ENCODE measurements around the gene POM121. TPM values are rescaled to one million over a fixed set of nuclear protein-coding genes. Genes with fewer than 3 reads are reported as not detected.
"Not testable (repeated sequence)": the region's sequence is repeated elsewhere in the genome, so short reads cannot be mapped to it uniquely, and the experiment has no call there.

POM121 gene
- polyA plus RNA-seq, 4 donors, result 37.3 to 46.5 (median 44.4) TPM

DNA sequence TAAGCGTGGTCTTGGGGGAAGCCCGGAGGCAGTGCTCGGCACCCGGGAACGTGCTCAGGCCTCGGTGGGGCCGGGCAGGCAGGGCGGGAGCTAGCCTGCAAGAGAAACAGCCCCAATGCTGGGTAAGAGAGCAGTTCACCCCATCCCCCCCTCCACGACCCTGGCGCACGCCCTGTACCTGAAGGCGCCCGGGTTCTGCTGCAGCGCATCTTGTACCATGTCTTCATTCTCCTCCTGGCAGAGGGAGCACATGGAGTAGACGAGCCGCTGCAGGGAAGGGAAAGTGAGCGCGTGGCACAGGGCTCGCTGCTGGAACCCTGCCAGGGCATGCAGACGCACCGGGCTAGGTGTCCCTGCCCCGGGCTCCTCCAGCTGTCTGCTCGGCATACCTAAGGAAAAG lies 23.8 kb downstream of the POM121 start:
- DNase-seq (ENCODE audit: low read depth in 4 of 4, low spot score in 3 of 4), result not testable (repeated sequence)

GRCh38 chr7:72949276-72949675 lies 24.4 kb downstream of the POM121 start:
- DNase-seq (ENCODE audit: low read depth in 4 of 4, low spot score in 3 of 4), result not testable (repeated sequence)

DNA sequence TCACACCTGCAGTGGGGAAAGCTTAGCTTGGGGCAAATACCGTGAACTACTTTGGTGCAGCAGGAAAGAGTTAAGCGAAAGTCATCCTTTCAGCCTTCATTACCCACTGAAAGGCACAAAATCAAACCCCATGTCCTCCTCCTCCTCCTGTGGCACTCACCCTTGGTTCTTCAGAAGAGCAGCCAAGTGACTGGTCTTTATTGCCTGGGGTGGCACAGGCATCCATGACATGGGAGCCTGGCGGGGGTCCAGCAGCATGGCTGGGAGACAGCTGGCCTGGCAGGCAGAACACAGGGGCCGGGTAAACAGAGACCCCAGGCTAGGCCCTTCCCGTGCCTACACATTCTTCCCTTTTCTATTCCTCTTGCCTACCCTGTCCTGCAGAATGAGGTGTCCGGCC lies 24.8 kb downstream of the POM121 start:
- not testable (repeated sequence) for DNase-seq (ENCODE audit: low read depth in 4 of 4, low spot score in 3 of 4)

- not testable (repeated sequence) for DNase-seq (ENCODE audit: low read depth in 4 of 4, low spot score in 3 of 4)
Measured at GRCh38 chr7:72950432-72950831, 25.5 kb downstream of the POM121 start.

DNA sequence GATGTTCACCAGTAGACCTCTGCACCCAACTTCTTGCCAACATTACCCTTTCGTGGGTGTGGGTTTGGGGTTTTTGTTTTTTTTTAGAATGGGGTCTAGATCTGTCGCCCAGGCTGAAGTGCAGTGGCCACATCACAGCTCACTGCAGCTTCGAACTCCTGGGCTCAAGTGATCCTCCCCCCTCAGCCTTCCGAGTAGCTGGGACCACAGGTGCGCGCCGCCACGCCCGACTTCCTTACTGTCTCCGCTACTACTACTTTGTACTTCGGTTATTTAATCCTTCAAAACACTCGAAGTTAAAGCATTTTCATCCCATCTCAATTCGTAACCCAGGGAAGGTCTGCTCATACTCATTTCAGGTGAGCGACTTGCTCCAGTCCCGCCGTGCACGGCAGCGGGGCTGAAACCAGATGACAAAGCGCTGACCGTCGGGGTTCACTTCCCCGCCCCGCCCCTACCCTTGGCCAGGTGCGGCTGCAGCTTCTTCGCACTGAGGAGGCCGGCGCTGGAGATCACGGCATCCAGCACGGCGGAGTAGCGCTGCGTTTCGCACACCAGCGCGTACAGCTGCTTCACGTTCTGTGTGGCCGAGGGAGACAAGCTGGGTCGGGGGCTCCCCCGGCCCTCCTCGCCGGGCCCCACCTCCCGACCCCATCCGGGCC lies 29.1 kb downstream of the POM121 start:
- not testable (repeated sequence) for DNase-seq (ENCODE audit: low read depth in 4 of 4, low spot score in 3 of 4)

- not testable (repeated sequence) for DNase-seq (ENCODE audit: low read depth in 4 of 4, low spot score in 3 of 4)
Measured at GRCh38 chr7:72954563-72955198, 29.8 kb downstream of the POM121 start.

- not testable (repeated sequence) for DNase-seq (ENCODE audit: low read depth in 4 of 4, low spot score in 3 of 4)
Measured at GRCh38 chr7:72960029-72960428, 35.1 kb downstream of the POM121 start.

GRCh38 chr7:72960626-72961345 lies 35.9 kb downstream of the POM121 start:
- not testable (repeated sequence) for DNase-seq (ENCODE audit: low read depth in 4 of 4, low spot score in 3 of 4)

- not testable (repeated sequence) for DNase-seq (ENCODE audit: low read depth in 4 of 4, low spot score in 3 of 4)
Measured at GRCh38 chr7:72961346-72961650, 36.4 kb downstream of the POM121 start.

DNA sequence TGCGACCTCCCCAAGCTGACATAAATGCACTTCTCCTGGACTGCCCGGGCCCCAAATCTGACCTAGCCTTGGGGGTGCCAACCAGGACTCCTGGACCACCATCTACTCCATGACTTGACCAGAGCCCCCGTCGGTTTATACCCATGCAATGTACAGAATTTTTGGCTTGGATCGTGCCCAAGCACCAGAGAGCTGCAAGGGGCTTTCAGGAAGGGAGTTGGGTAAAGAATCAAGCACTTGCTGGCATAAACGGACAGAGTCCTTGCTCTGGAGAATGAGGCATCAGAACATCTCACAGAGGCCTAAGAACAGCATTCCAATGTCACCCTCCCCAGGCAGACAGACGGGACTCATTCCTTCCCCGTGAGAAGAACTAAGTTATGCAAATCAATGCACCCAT lies 38.2 kb downstream of the POM121 start:
- not testable (repeated sequence) for DNase-seq (ENCODE audit: low read depth in 4 of 4, low spot score in 3 of 4)

DNA sequence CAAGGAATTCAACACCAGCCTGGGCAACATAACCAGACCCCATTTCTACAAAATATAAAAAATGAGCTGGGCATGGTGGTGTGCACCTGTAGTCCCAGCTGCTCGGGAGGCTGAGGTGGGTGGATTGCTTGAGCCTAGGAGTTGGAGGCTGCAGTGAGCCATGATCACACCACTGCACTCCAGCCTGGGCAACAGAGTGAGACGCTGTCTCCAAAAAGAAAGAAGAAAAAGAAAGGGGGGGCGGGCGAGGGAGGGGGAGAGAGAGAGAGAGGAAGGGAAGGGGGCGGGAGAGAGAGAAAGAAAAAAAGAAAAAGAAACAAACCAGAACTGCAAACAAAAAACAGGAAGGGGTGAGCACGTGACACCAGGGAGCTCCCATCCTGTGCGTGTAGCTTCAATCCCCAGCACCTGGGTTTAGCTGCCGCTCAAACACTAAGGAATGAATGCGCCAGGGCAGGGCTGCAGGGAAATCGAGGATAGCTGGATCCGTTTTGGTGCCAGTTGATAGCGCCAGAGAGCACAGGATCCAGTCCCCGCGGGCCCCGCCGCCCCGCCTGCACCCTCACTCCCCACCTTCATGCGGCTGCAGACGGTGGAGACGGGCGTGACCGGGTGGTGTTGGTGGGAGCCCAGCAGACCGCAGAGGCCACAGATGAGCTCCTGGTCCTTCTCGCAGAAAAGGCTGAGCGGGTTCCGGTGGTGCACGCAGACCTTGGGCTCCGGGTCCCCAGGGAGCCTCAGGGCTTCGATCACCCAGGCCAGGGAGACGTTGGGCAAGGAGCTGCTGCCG lies 40.5 kb downstream of the POM121 start:
- DNase-seq (ENCODE audit: low read depth in 4 of 4, low spot score in 3 of 4), result not testable (repeated sequence)

DNA sequence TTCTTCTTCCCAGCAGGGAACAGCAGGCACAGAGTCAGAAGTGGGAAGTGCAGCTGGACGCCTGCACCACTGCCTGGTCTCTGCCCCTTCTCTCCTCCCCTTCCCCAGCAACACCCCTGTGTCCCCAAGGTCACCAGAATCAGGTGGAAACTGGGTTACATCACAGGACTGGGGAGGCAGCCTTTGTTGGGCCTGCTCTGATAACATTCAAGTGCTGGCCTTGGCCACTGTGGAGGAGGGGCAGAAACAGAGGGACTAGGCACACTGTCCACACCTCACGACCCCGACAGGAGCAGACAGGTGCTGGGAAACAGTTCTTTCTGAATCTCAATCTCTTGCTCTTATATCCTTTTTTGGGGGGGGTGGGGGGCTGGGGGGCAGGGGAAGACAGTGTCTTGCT lies 42.0 kb downstream of the POM121 start:
- DNase-seq (ENCODE audit: low read depth in 4 of 4, low spot score in 3 of 4), result not testable (repeated sequence)

GRCh38 chr7:72968980-72969516 lies 44.2 kb downstream of the POM121 start, which contains the start of gene TRIM74:
TRIM74 (minus strand) TSS chr7:72969466; CDS start chr7:72966157, 3,309 bp downstream.
- not testable (repeated sequence) for DNase-seq (ENCODE audit: low read depth in 4 of 4, low spot score in 3 of 4)

GRCh38 chr7:72969688-72970087 lies 44.8 kb downstream of the POM121 start:
- not testable (repeated sequence) for DNase-seq (ENCODE audit: low read depth in 4 of 4, low spot score in 3 of 4)

DNA sequence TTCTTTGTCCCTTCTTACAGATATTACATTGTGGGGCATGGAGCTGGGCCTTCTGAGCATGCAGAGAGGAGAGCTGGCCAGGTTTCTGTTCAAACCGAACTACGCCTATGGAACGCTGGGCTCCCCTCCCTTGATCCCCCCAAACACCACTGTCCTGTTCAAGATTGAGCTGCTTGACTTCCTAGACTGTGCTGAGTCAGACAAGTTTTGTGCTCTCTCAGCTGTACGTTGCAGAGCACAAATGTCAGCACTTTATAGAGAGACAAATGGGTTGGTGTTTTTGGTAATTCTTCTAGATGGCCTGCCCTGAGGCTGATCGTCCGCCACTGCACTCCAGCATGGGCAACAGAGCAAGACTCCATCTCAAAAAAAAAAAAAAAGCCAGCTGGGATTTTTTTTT lies 46.6 kb downstream of the POM121 start:
- not testable (repeated sequence) for DNase-seq (ENCODE audit: low read depth in 4 of 4, low spot score in 3 of 4)

- not testable (repeated sequence) for DNase-seq (ENCODE audit: low read depth in 4 of 4, low spot score in 3 of 4)
Measured at GRCh38 chr7:72974781-72975180, 49.9 kb downstream of the POM121 start.

DNA sequence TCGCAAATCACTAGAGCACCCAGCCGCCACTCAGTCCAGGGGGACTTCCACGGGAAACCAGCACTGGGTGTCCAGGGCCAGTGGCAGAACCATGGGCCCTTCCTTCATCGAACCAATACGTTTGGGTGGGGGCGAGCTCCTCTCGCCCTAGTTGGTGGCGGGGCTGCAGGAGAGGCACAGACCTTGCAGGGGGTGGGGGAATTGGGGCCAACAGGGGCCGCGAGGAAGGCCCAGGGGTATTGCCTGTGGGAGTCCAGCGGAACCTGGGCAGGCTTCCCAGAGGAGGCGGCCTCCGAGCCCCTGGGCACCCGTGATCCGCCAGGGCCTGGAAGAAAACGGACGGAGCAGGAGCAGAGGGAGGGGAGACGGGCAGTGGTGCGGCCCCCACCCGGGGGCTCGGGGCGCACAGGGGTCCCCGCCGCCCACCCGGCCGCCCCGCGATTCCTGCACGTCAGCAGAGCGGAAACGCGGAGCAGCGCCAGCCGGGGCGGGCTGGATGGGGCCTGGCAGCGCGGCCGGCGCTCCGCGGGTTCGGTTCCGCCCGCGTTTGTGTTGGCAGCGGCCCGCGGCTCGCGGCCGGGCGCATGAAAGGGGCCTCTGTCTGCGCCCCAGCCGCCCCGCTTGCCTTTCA lies 50.9 kb downstream of the POM121 start:
- not testable (repeated sequence) for DNase-seq (ENCODE audit: low read depth in 4 of 4, low spot score in 3 of 4)

DNA sequence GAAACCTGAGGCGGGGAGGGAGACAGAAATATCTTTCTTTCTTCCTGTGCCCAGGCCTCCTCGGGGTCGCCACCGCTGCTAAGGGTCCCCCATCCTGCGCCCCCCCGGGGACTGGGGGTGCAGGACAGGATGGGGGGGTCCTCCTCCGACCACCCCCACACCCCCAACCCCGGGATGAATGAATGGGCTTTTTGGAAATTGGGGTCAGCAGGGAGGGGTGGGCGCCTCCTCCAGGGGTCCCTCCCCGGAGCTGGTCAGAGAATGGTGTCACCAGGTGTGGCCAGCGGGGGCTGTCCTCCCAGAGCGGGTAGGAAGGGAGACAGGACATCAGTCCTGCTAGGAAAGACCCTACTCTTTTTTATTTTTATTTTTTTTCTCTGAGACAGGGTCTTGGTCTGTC lies 51.5 kb downstream of the POM121 start:
- DNase-seq (ENCODE audit: low read depth in 4 of 4, low spot score in 3 of 4), result not testable (repeated sequence)

GRCh38 chr7:72980382-72980781 lies 55.5 kb downstream of the POM121 start:
- not testable (repeated sequence) for DNase-seq (ENCODE audit: low read depth in 4 of 4, low spot score in 3 of 4)

- not testable (repeated sequence) for DNase-seq (ENCODE audit: low read depth in 4 of 4, low spot score in 3 of 4)
Measured at GRCh38 chr7:72982084-72982483, 57.2 kb downstream of the POM121 start.
